OCI-LY1 (cell line): ENCODE results near the gene AP2A2.

Experiments used
- H2AFZ ChIP-seq: fragments of 200-600 bp; sonication (generic), shearing (Covaris generic); 2 replicates; pipeline ENCODE4 v1.6.0; 2014; ENCODE audit warnings: antibody characterized with exemption, mild to moderate bottlenecking, low read length
- H3F3A ChIP-seq: fragments of 200-600 bp; sonication (generic), shearing (Covaris generic); 2 replicates; pipeline ENCODE4 v1.6.0; 2014; ENCODE audit warnings: mild to moderate bottlenecking, antibody characterized with exemption, low read length, moderate library complexity; ENCODE audit not compliant: insufficient read depth
- H3K27ac ChIP-seq: fragments of 200-600 bp; sonication (generic); 2 replicates; pipeline ENCODE4 v1.5.1; 2014; ENCODE audit warnings: low read length, mixed run types, mild to moderate bottlenecking, low read depth; ENCODE audit not compliant: poor library complexity, severe bottlenecking
- H3K27me3 ChIP-seq: fragments of 200-600 bp; sonication (generic); 2 replicates; pipeline ENCODE4 v1.6.0; 2014; ENCODE audit warnings: antibody characterized with exemption, mild to moderate bottlenecking, low read length, moderate library complexity; ENCODE audit not compliant: insufficient read depth
- H3K36me3 ChIP-seq: fragments of 200-600 bp; sonication (generic); 2 replicates; pipeline ENCODE4 v1.6.1; 2014; ENCODE audit warnings: mild to moderate bottlenecking, antibody characterized with exemption, low read length, moderate library complexity, mixed read lengths; ENCODE audit not compliant: insufficient read depth
- H3K4me1 ChIP-seq: fragments of 200-600 bp; sonication (generic); 2 replicates; pipeline ENCODE4 v1.5.1; 2014; ENCODE audit warnings: mild to moderate bottlenecking, low read length, moderate library complexity; ENCODE audit not compliant: insufficient read depth, severe bottlenecking
- H3K4me2 ChIP-seq: fragments of 200-600 bp; sonication (generic), shearing (Covaris generic); 2 replicates; pipeline ENCODE4 v1.6.1; 2014; ENCODE audit warnings: low read length
- H3K4me3 ChIP-seq: fragments of 200-600 bp; sonication (generic); 2 replicates; pipeline ENCODE4 v1.5.1; 2014; ENCODE audit warnings: low read length, low read depth, mild to moderate bottlenecking, mixed read lengths; ENCODE audit not compliant: poor library complexity, severe bottlenecking
- H3K79me2 ChIP-seq: fragments of 200-600 bp; shearing (Covaris generic); 2 replicates; pipeline ENCODE4 v1.6.1; 2016; ENCODE audit warnings: mixed run types, low read length, mixed read lengths; ENCODE audit not compliant: insufficient read depth
- H3K9ac ChIP-seq: fragments of 200-600 bp; sonication (generic), shearing (Covaris generic); 2 replicates; pipeline ENCODE4 v1.6.1; 2014; ENCODE audit warnings: mild to moderate bottlenecking, low read length, mixed read lengths
- H3K9me2 ChIP-seq: fragments of 200-600 bp; sonication (generic), shearing (Covaris generic); 2 replicates; pipeline ENCODE4 v1.6.1; 2014; ENCODE audit warnings: low read depth, mild to moderate bottlenecking, low read length, mixed read lengths
- H3K9me3 ChIP-seq: fragments of 200-600 bp; shearing (Covaris generic); 2 replicates; pipeline ENCODE4 v1.6.1; 2014; ENCODE audit warnings: low read length, mixed read lengths
- H4K20me1 ChIP-seq: fragments of 200-600 bp; sonication (generic), shearing (Covaris generic); 2 replicates; pipeline ENCODE4 v1.6.0; 2016; ENCODE audit warnings: mild to moderate bottlenecking, low read length; ENCODE audit not compliant: insufficient read depth
- CTCF ChIP-seq: fragments of 200-600 bp; sonication (generic), shearing (Covaris generic); IDR thresholded peaks from 2 replicates; pipeline ENCODE4 v1.5.1; 2017; ENCODE audit warnings: mild to moderate bottlenecking, antibody characterized with exemption, low read length, moderate library complexity, mixed read lengths
- EZH2 ChIP-seq: fragments of 200-600 bp; sonication (generic), shearing (Covaris generic); IDR thresholded peaks from 2 replicates; pipeline ENCODE4 v1.8.0; 2017; ENCODE audit warnings: borderline replicate concordance, mixed run types, mild to moderate bottlenecking, antibody characterized with exemption, low read length, moderate library complexity, mixed read lengths

Gene AP2A2

GRCh38 chr11:984546-984945 is 58.9 kb downstream of the AP2A2 start:
- no peak overlapping the region for H2AFZ ChIP-seq
- no peak overlapping the region for H3K4me2 ChIP-seq
- no peaks in the 10 kb centered on the region for H3F3A ChIP-seq
- no peak overlapping the region for H3K4me3 ChIP-seq
- H3K9me3 ChIP-seq, result no peaks in the 10 kb centered on the region
- H3K79me2 ChIP-seq, result no peaks in the 10 kb centered on the region
- H3K36me3 ChIP-seq, result peaks cover 55% of the 10 kb centered on the region
- H3K9me2 ChIP-seq, result no peaks in the 10 kb centered on the region
- no peak overlapping the region for H3K27ac ChIP-seq
- no peaks in the 10 kb centered on the region for H3K4me1 ChIP-seq
- no peaks in the 10 kb centered on the region for H3K27me3 ChIP-seq
- no peaks in the 10 kb centered on the region for H4K20me1 ChIP-seq
- TF ChIP-seq CTCF (no peak), EZH2 (no peak)
- no peak overlapping the region for H3K9ac ChIP-seq

DNA sequence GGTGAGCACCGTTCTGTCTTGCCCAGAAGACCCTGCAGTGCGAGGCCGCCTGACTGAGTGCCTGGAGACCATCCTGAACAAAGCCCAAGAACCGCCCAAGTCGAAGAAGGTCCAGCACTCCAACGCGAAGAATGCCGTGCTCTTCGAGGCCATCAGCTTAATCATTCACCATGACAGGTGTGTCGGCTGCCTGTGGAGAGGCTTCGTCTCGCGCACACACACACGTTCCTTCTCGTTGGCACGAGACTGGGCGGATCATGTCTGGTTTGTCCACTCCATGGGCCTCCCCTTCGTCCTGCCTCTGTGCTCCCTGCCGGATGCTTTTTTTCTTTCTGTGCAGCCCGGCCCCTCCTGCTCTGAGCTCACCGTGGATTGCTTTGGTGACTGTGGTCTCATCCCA is 59.7 kb downstream of the AP2A2 start:
- Histone ChIP-seq H3K27me3 (no peaks in the 10 kb centered on the region), H3K36me3 (peaks cover 59% of the 10 kb centered on the region), H3K27ac (no peak overlapping the region), H3K4me1 (no peaks in the 10 kb centered on the region), H3K4me2 (no peak overlapping the region), H3K4me3 (no peak overlapping the region), H3K79me2 (no peaks in the 10 kb centered on the region), H3K9me2 (no peaks in the 10 kb centered on the region), H3K9ac (no peak overlapping the region), H2AFZ (no peak overlapping the region), H4K20me1 (no peaks in the 10 kb centered on the region), H3F3A (no peaks in the 10 kb centered on the region), H3K9me3 (no peaks in the 10 kb centered on the region)
- TF ChIP-seq CTCF (no peak), EZH2 (no peak)

- Histone ChIP-seq H3K79me2 (no peaks in the 10 kb centered on the region), H3K27ac (no peak overlapping the region), H3K9ac (no peak overlapping the region), H3K4me1 (no peaks in the 10 kb centered on the region), H3K36me3 (peaks cover 55% of the 10 kb centered on the region), H2AFZ (no peak overlapping the region), H3K4me2 (no peak overlapping the region), H3K9me3 (no peaks in the 10 kb centered on the region), H3K9me2 (no peaks in the 10 kb centered on the region), H3K27me3 (no peaks in the 10 kb centered on the region), H3F3A (no peaks in the 10 kb centered on the region), H4K20me1 (no peaks in the 10 kb centered on the region), H3K4me3 (no peak overlapping the region)
- TF ChIP-seq EZH2, result no peak
- no peak for TF ChIP-seq CTCF
Measured at GRCh38 chr11:985848-986247, 60.2 kb downstream of the AP2A2 start.
